HG02885 (cell line): ENCODE results near the gene MYL10.

Source experiments
- ATAC-seq: cut with Tn5 transposase; IDR thresholded peaks from one replicate; pipeline ENCODE4 v1.9.1; 2021; ENCODE audit warnings: mild to moderate bottlenecking; ENCODE audit not compliant: unreplicated experiment, poor library complexity

Gene MYL10

GRCh38 chr7:101599787-101600186 is 29.3 kb downstream of the MYL10 start:
- no peak for ATAC-seq

- no peak for ATAC-seq
Observed at GRCh38 chr7:101598986-101599771, 29.9 kb downstream of the MYL10 start.

- ATAC-seq: no peak
Observed at GRCh38 chr7:101598422-101598985, 30.6 kb downstream of the MYL10 start.

GRCh38 chr7:101597941-101598340 is 31.2 kb downstream of the MYL10 start:
- no peak for ATAC-seq

GRCh38 chr7:101596898-101597297 is 32.2 kb downstream of the MYL10 start:
- no peak for ATAC-seq

GRCh38 chr7:101595766-101596537 is 33.1 kb downstream of the MYL10 start:
- ATAC-seq: no peak

GRCh38 chr7:101595246-101595645 is 33.9 kb downstream of the MYL10 start:
- no peak for ATAC-seq

GRCh38 chr7:101594790-101595189 is 34.3 kb downstream of the MYL10 start:
- no peak for ATAC-seq

- ATAC-seq: no peak
Observed at GRCh38 chr7:101593556-101593955, 35.5 kb downstream of the MYL10 start.

GRCh38 chr7:101591504-101591903 is 37.6 kb downstream of the MYL10 start:
- no peak for ATAC-seq

GRCh38 chr7:101590663-101591435 is 38.2 kb downstream of the MYL10 start:
- no peak for ATAC-seq

GRCh38 chr7:101589976-101590662 is 39.0 kb downstream of the MYL10 start:
- no peak for ATAC-seq

GRCh38 chr7:101589052-101589451 is 40.0 kb downstream of the MYL10 start:
- no peak for ATAC-seq

GRCh38 chr7:101588131-101588935 is 40.8 kb downstream of the MYL10 start:
- ATAC-seq: no peak

GRCh38 chr7:101586906-101587677 is 42.0 kb downstream of the MYL10 start:
- ATAC-seq: no peak

- ATAC-seq: no peak
Observed at GRCh38 chr7:101586078-101586905, 42.8 kb downstream of the MYL10 start.

GRCh38 chr7:101582971-101583370 is 46.1 kb downstream of the MYL10 start:
- ATAC-seq: no peak

- ATAC-seq: no peak
Observed at GRCh38 chr7:101581891-101582290, 47.2 kb downstream of the MYL10 start.
